ENCODE measurements around the gene SLC25A29. TPM values are rescaled to one million over a fixed set of nuclear protein-coding genes. Genes with fewer than 3 reads are reported as not detected.
A peak's percentile ranks its signal among the peaks of the same experiment; 100 is the strongest.

The SLC25A29 gene
- total and polyA plus RNA-seq, 2 of the 4 experiments (the other 2 are of a cell fraction), result 6.5 to 37.7 TPM

GRCh38 chr14:100271247-100271939 is 34.9 kb downstream of the SLC25A29 start:
- H3K56ac ChIP-seq (ENCODE audit: extremely low read depth, insufficient read depth, low read length), result no peak overlapping the region
- no peak overlapping the region for H3K4me2 ChIP-seq (ENCODE audit: low read depth, low read length)
- no peak overlapping the region for H3K27ac ChIP-seq (ENCODE audit: insufficient read depth, low read length)
- no peaks in the 10 kb centered on the region for H3K9me3 ChIP-seq (ENCODE audit: control insufficient read depth, insufficient read depth, low read length)
- intact Hi-C loops (cut with micrococcal nuclease) (no loop called here), dilution Hi-C loops (cut with HindIII; ENCODE audit: low sequenced_read_pairs, unreplicated experiment) (no loop called here), in situ Hi-C loops (cut with MboI; ENCODE audit: low sequenced_read_pairs) (no loop called here)
- H2BK15ac ChIP-seq (ENCODE audit: low read depth, low read length), result no peak overlapping the region
- no peak overlapping the region for H2BK5ac ChIP-seq (ENCODE audit: low read depth, low read length, poor library complexity, severe bottlenecking)
- no peak overlapping the region for H4K8ac ChIP-seq (ENCODE audit: low read depth in 2 of 2, low read length in 2 of 2)
- POLR2A ChIA-PET (ENCODE audit: unreplicated experiment), result no interaction called here
- H4K91ac ChIP-seq (ENCODE audit: insufficient read depth, low read depth, low read length), result no peak overlapping the region
- no peak overlapping the region for H3K23ac ChIP-seq (ENCODE audit: low read depth, low read length)
- no peak overlapping the region for H2AK5ac ChIP-seq (ENCODE audit: low read depth, low read length)
- H2AFZ ChIP-seq (replicated peaks; ENCODE audit: low read length, poor library complexity), result no peak overlapping the region
- H4K20me1 ChIP-seq (ENCODE audit: insufficient read depth, low read length), result peaks cover 73% of the 10 kb centered on the region
- no peak overlapping the region for H2BK20ac ChIP-seq (ENCODE audit: low read depth, low read length)
- DNase-seq (no peak), ATAC-seq (ENCODE audit: low read depth) (no peak; the same call in 1 of the 2 replicates)
- H3K36me3 ChIP-seq (ENCODE audit: control insufficient read depth, insufficient read depth, low read length), result peaks cover 5% of the 10 kb centered on the region
- no peak overlapping the region for H3K4ac ChIP-seq (ENCODE audit: low read depth, low read length)
- 0 out of 2 replicates have a peak, but pooled peaks cover 1% of the 10 kb centered on the region for H3K4me1 ChIP-seq (ENCODE audit: control insufficient read depth, insufficient read depth, low read length)
- no peak for TF ChIP-seq NFE2L2 (IDR thresholded peaks at IDR 0.05; ENCODE audit: low read depth, low read length)
- no peak for TF ChIP-seq RFX5 (IDR thresholded peaks at IDR 0.05; ENCODE audit: low read depth, low read length)
- TF ChIP-seq CTCF (conservative IDR thresholded peaks at IDR 0.05; ENCODE audit: low read depth, low read length), result peak; percentile 23; the same call in 1 of the 2 replicates
- H3K4me3 ChIP-seq (ENCODE audit: insufficient read depth, low read depth, low read length), result no peak overlapping the region
- no peak overlapping the region for H2AK9ac ChIP-seq (replicated peaks; ENCODE audit: low read depth, low read length, poor library complexity)
- no CpG with 5 or more reads among the region's 10 CpGs for WGBS, 2 experiments (ENCODE audit: extremely low coverage in 2 of 2, insufficient read length in 1 of 2)
- no peak overlapping the region for H3K18ac ChIP-seq (ENCODE audit: low read depth, low read length)
- BruUV-seq (replicated peaks), result no TSS peak
- no peak overlapping the region for H3K9ac ChIP-seq (ENCODE audit: low read depth, low read length)
- H3K27me3 ChIP-seq (ENCODE audit: control insufficient read depth, insufficient read depth, low read length), result no peaks in the 10 kb centered on the region
- no peak overlapping the region for H3K14ac ChIP-seq (replicated peaks; ENCODE audit: low read depth, low read length)
- peaks cover 39 to 76% of the 10 kb centered on the region in 2 experiments for H3K79me1 ChIP-seq (ENCODE audit: low read depth in 1 of 2, low read length in 2 of 2)
- peaks cover 15% of the 10 kb centered on the region; the same call in 1 of the 2 replicates for H3K9me1 ChIP-seq (ENCODE audit: insufficient read depth, low read length)
- no peak overlapping the region for H4K5ac ChIP-seq (ENCODE audit: low read depth, low read length)
- no peak overlapping the region for H2BK120ac ChIP-seq (ENCODE audit: low read depth, low read length)
- CTCF ChIA-PET, result no interaction called here

Measured in IMR-90 (cell line).